ENCODE data around the gene RB1. TPM values are rescaled to one million over a fixed set of nuclear protein-coding genes. Genes with fewer than 3 reads are reported as not detected.

The RB1 gene
- total and polyA plus RNA-seq, 2 donors (not counting 1 experiment from before 2014, with no cell fraction given), result 24.0 to 70.4 TPM

DNA sequence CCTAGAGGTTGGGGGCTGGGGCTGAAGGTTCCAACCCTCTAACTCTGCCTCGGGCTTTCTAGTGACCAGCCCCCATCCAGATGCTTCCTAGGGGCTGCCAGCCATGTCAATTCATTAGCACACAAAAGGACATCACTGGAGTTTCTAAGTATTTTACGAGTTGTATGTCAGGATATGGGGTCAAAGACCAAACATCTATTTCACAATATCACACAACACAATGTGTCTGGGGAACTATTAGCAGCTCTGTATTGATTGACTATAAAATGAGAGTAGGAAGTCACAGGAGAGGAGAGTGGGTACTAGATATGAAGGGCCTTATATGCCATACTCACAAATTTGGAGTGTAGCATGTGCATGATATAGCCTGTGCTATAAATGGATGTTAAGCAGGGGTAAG, 67.3 kb downstream of the RB1 start:
- H3K79me2 ChIP-seq (ENCODE audit: control insufficient read depth, insufficient read depth, low read length), result no peaks in the 10 kb centered on the region
- H3K9me3 Mint-ChIP-seq (ENCODE audit: insufficient read depth), result no peaks in the 10 kb centered on the region
- H3K9me3 ChIP-seq (ENCODE audit: control extremely low read depth in 1 of 3, control insufficient read depth in 2 of 3, insufficient read depth in 1 of 3, low read length in 2 of 3), result no peaks in the 10 kb centered on the region
- H3K27ac Mint-ChIP-seq, result no peak overlapping the region
- no peak overlapping the region for H2AFZ ChIP-seq (ENCODE audit: insufficient read depth, low read depth, low read length, poor library complexity, severe bottlenecking)
- no peak overlapping the region for H3K4me2 ChIP-seq (replicated peaks; ENCODE audit: low read depth, low read length, poor library complexity, severe bottlenecking)
- ATAC-seq (ENCODE audit: low read depth) (no peak), DNase-seq (no peak)
- H3K4me1 Mint-ChIP-seq, result no peaks in the 10 kb centered on the region
- WGBS (ENCODE audit: insufficient coverage), result 100% methylated on average over 1 of the region's 2 CpGs
- peaks cover 9 to 40% of the 10 kb centered on the region in 2 experiments for H3K36me3 ChIP-seq (replicated peaks in 1 of 2; ENCODE audit: control extremely low read depth in 1 of 2, control insufficient read depth in 1 of 2, extremely low read depth in 1 of 2, insufficient read depth in 2 of 2, low read length in 1 of 2)
- CTCF ChIA-PET, result no interaction called here
- intact Hi-C loops (cut with micrococcal nuclease), result no loop called here
- no peak overlapping the region for H3K4me3 Mint-ChIP-seq
- TF ChIP-seq, protein P1, sequence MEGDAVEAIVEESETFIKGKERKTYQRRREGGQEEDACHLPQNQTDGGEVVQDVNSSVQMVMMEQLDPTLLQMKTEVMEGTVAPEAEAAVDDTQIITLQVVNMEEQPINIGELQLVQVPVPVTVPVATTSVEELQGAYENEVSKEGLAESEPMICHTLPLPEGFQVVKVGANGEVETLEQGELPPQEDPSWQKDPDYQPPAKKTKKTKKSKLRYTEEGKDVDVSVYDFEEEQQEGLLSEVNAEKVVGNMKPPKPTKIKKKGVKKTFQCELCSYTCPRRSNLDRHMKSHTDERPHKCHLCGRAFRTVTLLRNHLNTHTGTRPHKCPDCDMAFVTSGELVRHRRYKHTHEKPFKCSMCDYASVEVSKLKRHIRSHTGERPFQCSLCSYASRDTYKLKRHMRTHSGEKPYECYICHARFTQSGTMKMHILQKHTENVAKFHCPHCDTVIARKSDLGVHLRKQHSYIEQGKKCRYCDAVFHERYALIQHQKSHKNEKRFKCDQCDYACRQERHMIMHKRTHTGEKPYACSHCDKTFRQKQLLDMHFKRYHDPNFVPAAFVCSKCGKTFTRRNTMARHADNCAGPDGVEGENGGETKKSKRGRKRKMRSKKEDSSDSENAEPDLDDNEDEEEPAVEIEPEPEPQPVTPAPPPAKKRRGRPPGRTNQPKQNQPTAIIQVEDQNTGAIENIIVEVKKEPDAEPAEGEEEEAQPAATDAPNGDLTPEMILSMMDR (IDR thresholded peaks at IDR 0.05), result no peak
- no peak for TF ChIP-seq EZH2 (IDR thresholded peaks at IDR 0.05; ENCODE audit: borderline replicate concordance, insufficient read depth, low read depth, low read length, poor library complexity, severe bottlenecking)
- H4K20me1 ChIP-seq (ENCODE audit: control insufficient read depth, insufficient read depth, low read length, poor library complexity, severe bottlenecking), result no peaks in the 10 kb centered on the region
- H3K27me3 Mint-ChIP-seq, result no peaks in the 10 kb centered on the region
- H3K4me3 ChIP-seq (ENCODE audit: control extremely low read depth in 1 of 5, extremely low read depth in 1 of 5, insufficient read depth in 1 of 5, low read depth in 2 of 5, low read length in 4 of 5), result no peak overlapping the region
- H3K4me1 ChIP-seq (ENCODE audit: control insufficient read depth in 2 of 2, insufficient read depth in 2 of 2, low read length in 2 of 2), result no peaks in the 10 kb centered on the region
- H3K27ac ChIP-seq (ENCODE audit: low read length in 2 of 2), result no peak overlapping the region
- H3K27me3 ChIP-seq (replicated peaks in 1 of 4; ENCODE audit: control extremely low read depth in 1 of 4, control insufficient read depth in 3 of 4, insufficient read depth in 4 of 4, low read length in 3 of 4), result no peaks in the 10 kb centered on the region
- POLR2A ChIA-PET, result no interaction called here
- no peak overlapping the region for H3K9ac ChIP-seq (ENCODE audit: low read length)

DNA sequence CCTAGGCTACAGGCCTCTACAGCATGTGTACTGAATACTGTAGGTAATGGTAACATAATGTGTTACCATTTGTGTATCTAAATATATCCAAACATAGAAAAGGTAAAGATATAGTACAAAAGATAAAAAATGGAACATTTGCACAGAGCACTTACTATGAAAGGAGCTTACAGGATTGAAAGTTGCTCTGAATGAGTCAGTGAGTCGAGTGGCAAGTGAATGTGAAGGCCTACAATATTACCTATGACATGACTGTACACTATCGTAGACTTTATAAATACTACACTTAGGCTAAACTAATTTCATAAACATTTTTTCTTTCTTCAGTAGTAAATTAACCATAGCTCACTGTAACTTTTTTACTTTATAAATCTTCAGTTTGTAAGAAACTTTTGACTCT, 74.3 kb downstream of the RB1 start:
- POLR2A ChIA-PET, result no interaction called here

More for the DNA sequence above, 74.3 kb downstream of the RB1 start:
- WGBS (ENCODE audit: insufficient coverage), result no CpG with 5 or more reads among the region's 2 CpGs
- Histone ChIP-seq H3K79me2 (ENCODE audit: control insufficient read depth, insufficient read depth, low read length) (no peaks in the 10 kb centered on the region), H2AFZ (ENCODE audit: insufficient read depth, low read depth, low read length, poor library complexity, severe bottlenecking) (no peak overlapping the region), H3K36me3 (replicated peaks in 1 of 2; ENCODE audit: control extremely low read depth in 1 of 2, control insufficient read depth in 1 of 2, extremely low read depth in 1 of 2, insufficient read depth in 2 of 2, low read length in 1 of 2) (peaks cover 17 to 51% of the 10 kb centered on the region in 2 experiments), H3K27ac (ENCODE audit: low read length in 2 of 2) (no peak overlapping the region), H3K4me3 (ENCODE audit: control extremely low read depth in 1 of 5, extremely low read depth in 1 of 5, insufficient read depth in 1 of 5, low read depth in 2 of 5, low read length in 4 of 5) (no peak overlapping the region), H4K20me1 (ENCODE audit: control insufficient read depth, insufficient read depth, low read length, poor library complexity, severe bottlenecking) (no peaks in the 10 kb centered on the region), H3K27me3 (replicated peaks in 1 of 4; ENCODE audit: control extremely low read depth in 1 of 4, control insufficient read depth in 3 of 4, insufficient read depth in 4 of 4, low read length in 3 of 4) (no peaks in the 10 kb centered on the region), H3K9ac (ENCODE audit: low read length) (no peak overlapping the region), H3K4me1 (ENCODE audit: control insufficient read depth in 2 of 2, insufficient read depth in 2 of 2, low read length in 2 of 2) (no peaks in the 10 kb centered on the region), H3K4me2 (replicated peaks; ENCODE audit: low read depth, low read length, poor library complexity, severe bottlenecking) (no peak overlapping the region), H3K9me3 (ENCODE audit: control extremely low read depth in 1 of 3, control insufficient read depth in 2 of 3, insufficient read depth in 1 of 3, low read length in 2 of 3) (no peaks in the 10 kb centered on the region)
- TF ChIP-seq, protein P1 (IDR thresholded peaks at IDR 0.05), result no peak
- no peak for TF ChIP-seq EZH2 (IDR thresholded peaks at IDR 0.05; ENCODE audit: borderline replicate concordance, insufficient read depth, low read depth, low read length, poor library complexity, severe bottlenecking)
- Mint-ChIP-seq H3K27me3 (no peaks in the 10 kb centered on the region), H3K27ac (no peak overlapping the region), H3K4me1 (peaks cover 7% of the 10 kb centered on the region), H3K4me3 (no peak overlapping the region), H3K9me3 (ENCODE audit: insufficient read depth) (no peaks in the 10 kb centered on the region)
- CTCF ChIA-PET, result interaction anchor here (1.2 kb wide), 1 partner anchor 390 kb away, joined by 3 read pairs; no protein-coding TSS in a partner anchor
- intact Hi-C loops (cut with micrococcal nuclease), result no loop called here
- ATAC-seq (ENCODE audit: low read depth), result no peak
- DNase-seq, result no peak

Data from B cell (primary cell).